Duodenal mucosa (tissue), 2 donors: ENCODE results near the gene MOSMO.

Experiments
- H3K27ac ChIP-seq: one replicate; pipeline ENCODE4 v1.7.0; 2013; ENCODE audit warnings: low read depth, low read length
- H3K27me3 ChIP-seq, 2 donors: one replicate each; pipeline ENCODE4 v1.7.0; 2013; ENCODE audit warnings: low read length in 2 of 2, control low read depth in 1 of 2; ENCODE audit not compliant: insufficient read depth in 2 of 2, control insufficient read depth in 1 of 2
- H3K36me3 ChIP-seq, 2 donors: one replicate each; pipeline ENCODE4 v1.7.0; 2013; ENCODE audit warnings: low read length in 2 of 2, control low read depth in 1 of 2; ENCODE audit not compliant: insufficient read depth in 2 of 2, control insufficient read depth in 1 of 2
- H3K4me1 ChIP-seq, 2 donors: one replicate each; pipeline ENCODE4 v1.7.0; 2013; ENCODE audit warnings: low read length in 2 of 2, control low read depth in 1 of 2; ENCODE audit not compliant: insufficient read depth in 2 of 2, control insufficient read depth in 1 of 2
- H3K4me3 ChIP-seq, 2 donors: one replicate each; pipeline ENCODE4 v1.7.0; 2013; ENCODE audit warnings: low read length in 2 of 2, low read depth in 1 of 2
- H3K9ac ChIP-seq, 2 donors: one replicate each; pipeline ENCODE4 v1.7.0; 2013; ENCODE audit warnings: low read length in 2 of 2, low read depth in 1 of 2
- H3K9me3 ChIP-seq, 2 donors: one replicate each; pipeline ENCODE4 v1.7.0; 2013; ENCODE audit warnings: low read length in 2 of 2, control low read depth in 1 of 2; ENCODE audit not compliant: control insufficient read depth in 1 of 2

Gene MOSMO

DNA sequence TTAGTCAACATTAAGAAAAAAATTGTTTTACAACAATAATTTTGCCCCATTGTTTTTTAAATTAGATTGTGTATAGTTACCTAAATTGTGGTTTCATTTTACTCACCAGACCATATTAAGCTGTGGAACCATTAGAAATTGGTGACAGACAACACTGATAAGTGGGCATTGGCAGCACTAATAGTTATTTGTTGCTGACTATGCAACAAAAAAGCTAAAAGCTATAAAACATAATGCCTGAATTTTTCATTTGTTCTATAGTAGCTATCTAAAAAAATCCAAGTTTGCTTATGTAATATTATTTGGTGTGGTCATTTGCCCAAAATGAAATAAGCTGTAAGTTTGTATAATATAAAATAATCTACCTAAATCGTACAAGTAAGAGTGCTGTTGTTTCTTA, 70.7 kb downstream of the MOSMO start:
- Histone ChIP-seq H3K9ac (no peak overlapping the region), H3K27me3 (no peaks in the 10 kb centered on the region), H3K36me3 (peaks cover 0 to 5% of the 10 kb centered on the region in 2 donors), H3K27ac (no peak overlapping the region), H3K9me3 (no peaks in the 10 kb centered on the region), H3K4me1 (no peaks in the 10 kb centered on the region), H3K4me3 (no peak overlapping the region)

DNA sequence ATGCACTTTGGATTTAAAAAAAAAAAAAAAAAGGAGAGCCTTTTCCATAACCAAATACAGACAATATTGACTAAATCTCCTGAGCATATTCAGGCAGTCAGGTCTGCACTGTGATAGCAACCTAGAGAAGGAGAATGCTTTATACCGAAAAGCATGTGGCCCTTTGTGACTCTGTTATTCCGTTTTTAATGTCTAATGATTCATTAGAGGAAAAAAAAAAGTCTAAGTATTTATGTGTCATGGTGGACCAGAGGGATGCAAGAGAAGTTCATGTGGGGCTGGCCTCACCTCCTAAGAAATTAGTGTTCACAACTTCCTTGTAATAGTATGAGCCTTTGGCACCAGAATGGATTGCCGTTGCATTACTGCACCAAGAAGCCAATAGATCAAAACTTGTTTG, 73.1 kb downstream of the MOSMO start:
- Histone ChIP-seq H3K4me3 (no peak overlapping the region), H3K4me1 (no peaks in the 10 kb centered on the region), H3K27ac (no peak overlapping the region), H3K27me3 (no peaks in the 10 kb centered on the region), H3K9me3 (no peaks in the 10 kb centered on the region), H3K9ac (no peak overlapping the region), H3K36me3 (peaks cover 0 to 5% of the 10 kb centered on the region in 2 donors)

- H3K4me3 ChIP-seq: no peak overlapping the region
- no peaks in the 10 kb centered on the region for H3K27me3 ChIP-seq
- no peaks in the 10 kb centered on the region for H3K4me1 ChIP-seq
- H3K9me3 ChIP-seq: no peaks in the 10 kb centered on the region
- H3K27ac ChIP-seq: no peak overlapping the region
- no peaks in the 10 kb centered on the region for H3K36me3 ChIP-seq
- H3K9ac ChIP-seq: no peak overlapping the region
Observed at GRCh38 chr16:22086440-22086839, 78.5 kb downstream of the MOSMO start.

- no peak overlapping the region for H3K4me3 ChIP-seq
- no peak overlapping the region for H3K27ac ChIP-seq
- no peaks in the 10 kb centered on the region for H3K9me3 ChIP-seq
- no peaks in the 10 kb centered on the region for H3K27me3 ChIP-seq
- H3K36me3 ChIP-seq: no peaks in the 10 kb centered on the region
- no peak overlapping the region for H3K9ac ChIP-seq
- peaks cover 0 to 5% of the 10 kb centered on the region in 2 donors for H3K4me1 ChIP-seq
Observed at GRCh38 chr16:22088642-22089041, 80.7 kb downstream of the MOSMO start.

DNA sequence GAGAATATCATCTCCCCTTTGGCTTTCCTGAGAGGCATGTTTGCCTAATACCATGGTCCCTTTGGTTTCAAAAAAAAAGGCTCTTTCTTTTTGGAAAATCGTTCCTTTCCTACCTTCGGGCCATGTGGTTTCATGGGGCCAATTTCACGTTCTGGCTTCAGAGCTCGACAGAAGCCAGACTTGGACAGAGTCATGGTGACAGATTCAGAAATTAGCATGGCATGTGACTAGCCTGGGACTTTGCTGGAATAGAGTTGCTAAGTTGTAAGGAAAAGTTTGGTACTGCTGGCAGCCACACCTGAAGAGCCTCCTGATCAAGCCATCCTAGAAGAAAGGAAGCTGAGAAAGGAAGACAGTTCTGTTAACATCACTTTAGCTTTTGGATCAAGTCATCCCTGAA, 82.0 kb downstream of the MOSMO start:
- no peaks in the 10 kb centered on the region for H3K27me3 ChIP-seq
- peaks cover 0 to 5% of the 10 kb centered on the region in 2 donors for H3K4me1 ChIP-seq

DNA sequence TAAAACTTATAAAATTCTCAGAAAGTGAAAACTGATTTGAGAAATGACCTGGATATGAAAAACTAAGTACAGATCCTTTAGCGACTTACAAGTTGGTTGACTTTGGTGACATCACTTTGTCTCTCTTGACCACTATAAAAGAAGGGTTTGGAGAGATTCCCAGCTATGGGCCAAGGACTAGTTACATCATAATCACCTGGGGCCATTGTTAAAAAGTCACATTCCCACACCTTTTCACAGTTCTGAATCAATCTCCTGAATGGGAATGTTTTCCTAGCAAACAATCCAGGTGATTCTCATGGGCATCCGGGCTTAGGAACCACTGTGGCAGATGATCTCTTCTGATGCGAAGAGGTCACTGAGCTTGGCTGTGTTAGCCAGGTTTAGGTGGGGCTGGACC, 83.8 kb downstream of the MOSMO start:
- Histone ChIP-seq H3K9me3 (no peaks in the 10 kb centered on the region), H3K36me3 (no peaks in the 10 kb centered on the region), H3K27ac (no peak overlapping the region), H3K4me3 (no peak overlapping the region), H3K27me3 (no peaks in the 10 kb centered on the region), H3K4me1 (peaks cover 0 to 5% of the 10 kb centered on the region in 2 donors), H3K9ac (no peak overlapping the region)

More for the DNA sequence above, 82.0 kb downstream of the MOSMO start:
- no peak overlapping the region for H3K27ac ChIP-seq
- no peaks in the 10 kb centered on the region for H3K36me3 ChIP-seq
- H3K9ac ChIP-seq: no peak overlapping the region
- H3K4me3 ChIP-seq: no peak overlapping the region
- no peaks in the 10 kb centered on the region for H3K9me3 ChIP-seq

DNA sequence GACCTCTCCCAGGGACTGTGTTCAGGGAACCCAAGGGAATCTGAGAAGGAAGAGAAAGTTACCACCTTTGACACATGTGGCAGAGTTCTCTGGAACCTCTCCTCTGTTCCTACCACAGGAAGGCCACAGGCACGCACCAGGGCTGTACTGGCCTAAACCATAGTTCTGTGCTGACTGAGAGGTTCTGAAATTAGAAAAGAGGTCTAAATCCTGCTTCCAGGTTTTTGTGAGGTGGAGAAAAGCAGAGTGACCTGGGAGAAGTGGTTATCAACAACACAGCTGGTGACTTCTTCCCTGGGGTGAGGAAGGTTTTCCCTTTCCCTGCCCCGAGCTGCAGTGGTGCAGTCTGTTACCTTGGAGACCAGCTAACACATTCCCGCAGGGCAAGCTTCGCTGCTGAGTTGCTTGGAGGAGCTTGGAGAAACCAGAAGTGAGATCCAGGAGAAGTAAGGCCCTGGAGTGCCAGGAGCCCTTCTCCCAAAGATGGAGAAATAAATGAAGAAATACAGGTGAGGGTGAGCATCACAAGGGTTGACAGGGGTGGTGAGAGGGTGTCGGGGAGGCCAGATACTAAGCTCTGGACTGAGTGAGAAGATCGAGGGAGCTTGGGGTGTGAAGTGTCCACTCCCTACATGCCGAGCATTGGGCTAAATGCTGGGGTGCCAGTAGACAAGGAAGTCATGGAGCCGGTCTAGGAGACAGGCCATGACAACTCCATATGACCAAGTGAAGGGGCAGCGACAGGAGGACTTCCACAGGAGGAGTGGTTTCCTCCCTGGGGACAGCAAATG, 84.4 kb downstream of the MOSMO start, which contains the start of gene VWA3A:
TSS of gene VWA3A (plus strand) at position 399 of the 791 bp plus-strand sequence. CDS start at position 496, 97 bp downstream.
- Histone ChIP-seq H3K4me3 (no peak within 1 kb of the TSS), H3K36me3 (no peaks in the 10 kb centered on the region), H3K27me3 (no peaks in the 10 kb centered on the region), H3K9me3 (no peaks in the 10 kb centered on the region), H3K27ac (no peak within 1 kb of the TSS), H3K9ac (no peak within 1 kb of the TSS), H3K4me1 (peaks cover 0 to 5% of the 10 kb centered on the region in 2 donors)

DNA sequence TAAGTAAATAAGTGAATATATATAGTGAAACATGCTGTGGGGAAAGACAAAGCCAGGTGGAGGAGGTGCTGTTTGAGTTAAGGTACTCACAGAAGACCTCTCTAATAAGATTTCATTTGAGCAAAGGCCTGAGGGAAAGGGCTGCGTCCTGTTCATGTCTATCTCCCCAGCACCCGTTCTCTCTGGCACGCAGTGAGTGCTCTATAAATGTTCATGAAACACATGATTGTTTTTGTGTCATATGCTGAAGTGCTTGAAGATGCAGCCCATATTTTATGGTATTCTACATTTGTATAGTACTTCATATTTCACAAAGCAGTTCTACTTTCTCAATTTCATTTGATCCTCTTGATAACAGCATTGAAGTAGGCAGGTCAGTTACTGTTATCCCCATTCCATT, 85.4 kb downstream of the MOSMO start:
- Histone ChIP-seq H3K4me3 (no peak overlapping the region), H3K9me3 (no peaks in the 10 kb centered on the region), H3K27me3 (peaks cover 0 to 3% of the 10 kb centered on the region in 2 donors), H3K4me1 (peaks cover 0 to 5% of the 10 kb centered on the region in 2 donors), H3K9ac (no peak overlapping the region), H3K27ac (no peak overlapping the region), H3K36me3 (no peaks in the 10 kb centered on the region)

GRCh38 chr16:22093996-22094395, 86.1 kb downstream of the MOSMO start:
- Histone ChIP-seq H3K27me3 (peaks cover 0 to 3% of the 10 kb centered on the region in 2 donors), H3K4me3 (no peak overlapping the region), H3K4me1 (peaks cover 3 to 5% of the 10 kb centered on the region in 2 donors), H3K27ac (no peak overlapping the region), H3K36me3 (no peaks in the 10 kb centered on the region), H3K9me3 (no peaks in the 10 kb centered on the region), H3K9ac (no peak overlapping the region)

- H3K36me3 ChIP-seq: no peaks in the 10 kb centered on the region
- peaks cover 0 to 5% of the 10 kb centered on the region in 2 donors for H3K4me1 ChIP-seq
- H3K27me3 ChIP-seq: peaks cover 0 to 3% of the 10 kb centered on the region in 2 donors
- no peaks in the 10 kb centered on the region for H3K9me3 ChIP-seq
- no peak overlapping the region for H3K9ac ChIP-seq
- H3K27ac ChIP-seq: no peak overlapping the region
- H3K4me3 ChIP-seq: peak overlapping the region in 1 of 2 donors; percentile 30
Observed at GRCh38 chr16:22098405-22099255, 90.7 kb downstream of the MOSMO start.
